ENCODE measurements around the gene CRLF1.

DNA sequence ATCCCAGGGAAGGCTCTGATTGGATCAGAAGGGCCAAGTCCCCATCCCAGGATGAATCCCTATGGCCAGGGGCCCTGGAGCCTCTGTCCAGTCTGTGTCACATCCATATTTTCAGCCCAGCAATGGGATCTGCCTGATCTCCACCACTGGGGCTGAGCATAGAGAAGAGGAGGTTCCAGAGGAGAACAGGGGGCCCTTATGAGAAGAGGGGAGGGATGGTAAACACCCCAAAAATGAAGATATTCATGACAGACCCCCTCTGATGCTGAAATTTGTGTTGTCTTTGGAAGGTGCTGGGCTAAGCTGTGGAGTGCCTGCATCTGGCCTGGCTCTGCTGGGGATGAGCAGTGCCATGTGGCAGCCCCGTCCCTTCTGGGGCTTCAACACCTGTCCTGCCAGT is 44.7 kb upstream of the CRLF1 start:
- TF ChIP-seq, protein P1, sequence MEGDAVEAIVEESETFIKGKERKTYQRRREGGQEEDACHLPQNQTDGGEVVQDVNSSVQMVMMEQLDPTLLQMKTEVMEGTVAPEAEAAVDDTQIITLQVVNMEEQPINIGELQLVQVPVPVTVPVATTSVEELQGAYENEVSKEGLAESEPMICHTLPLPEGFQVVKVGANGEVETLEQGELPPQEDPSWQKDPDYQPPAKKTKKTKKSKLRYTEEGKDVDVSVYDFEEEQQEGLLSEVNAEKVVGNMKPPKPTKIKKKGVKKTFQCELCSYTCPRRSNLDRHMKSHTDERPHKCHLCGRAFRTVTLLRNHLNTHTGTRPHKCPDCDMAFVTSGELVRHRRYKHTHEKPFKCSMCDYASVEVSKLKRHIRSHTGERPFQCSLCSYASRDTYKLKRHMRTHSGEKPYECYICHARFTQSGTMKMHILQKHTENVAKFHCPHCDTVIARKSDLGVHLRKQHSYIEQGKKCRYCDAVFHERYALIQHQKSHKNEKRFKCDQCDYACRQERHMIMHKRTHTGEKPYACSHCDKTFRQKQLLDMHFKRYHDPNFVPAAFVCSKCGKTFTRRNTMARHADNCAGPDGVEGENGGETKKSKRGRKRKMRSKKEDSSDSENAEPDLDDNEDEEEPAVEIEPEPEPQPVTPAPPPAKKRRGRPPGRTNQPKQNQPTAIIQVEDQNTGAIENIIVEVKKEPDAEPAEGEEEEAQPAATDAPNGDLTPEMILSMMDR (IDR thresholded peaks at IDR 0.05), result no peak
- TF ChIP-seq EP300 (IDR thresholded peaks at IDR 0.05), result no peak
- TF ChIP-seq POLR2AphosphoS5 (IDR thresholded peaks at IDR 0.05), result no peak
- TF ChIP-seq POLR2A (IDR thresholded peaks at IDR 0.05), result no peak

Measured in stomach (tissue), 4 donors.